ENCODE data around the gene SPTBN5.

SPTBN5 gene

DNA sequence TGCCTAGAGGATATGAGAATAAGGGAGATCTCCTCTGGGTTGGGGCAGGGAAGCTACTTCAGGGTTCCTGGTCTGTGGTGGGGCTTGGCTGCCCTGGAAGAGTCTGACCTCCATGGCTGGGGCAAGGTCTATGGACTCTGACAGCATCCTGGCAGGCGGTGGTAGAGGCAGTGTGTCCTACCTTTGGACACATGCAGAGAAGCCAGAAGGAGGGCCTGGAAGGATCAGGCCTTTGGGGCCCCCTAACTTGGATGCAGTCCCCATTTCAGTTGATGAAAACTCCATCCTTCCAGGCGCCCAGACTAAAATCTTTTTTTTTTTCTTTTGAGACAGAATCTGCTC is 10.4 kb downstream of the SPTBN5 start:
- ATAC-seq (no peak), DNase-seq (no peak)

GRCh38 chr15:41882689-41883483 is 11.0 kb downstream of the SPTBN5 start:
- DNase-seq (no peak), ATAC-seq (no peak)

- DNase-seq (peak; percentile 10), ATAC-seq (no peak)
These were observed 11.7 kb downstream of the SPTBN5 start for GRCh38 chr15:41881920-41882688.

DNA sequence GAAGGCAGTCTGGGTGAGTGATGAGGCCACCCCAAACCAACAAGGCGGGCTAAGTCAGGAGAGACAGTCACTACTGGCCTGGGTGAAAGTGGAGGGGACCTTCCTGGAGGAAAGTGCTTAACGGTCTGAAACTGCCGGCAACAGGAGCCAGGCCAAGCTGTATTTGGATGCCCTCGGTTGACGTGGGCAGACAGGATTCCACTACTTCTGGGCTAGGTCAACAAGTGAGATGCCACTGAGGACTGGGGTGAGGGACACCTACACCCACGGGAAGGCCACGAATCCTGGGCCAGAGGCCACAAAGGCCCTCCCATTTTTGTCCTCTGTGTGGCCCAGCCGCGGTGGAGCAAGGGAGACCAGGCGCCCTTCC is 12.3 kb downstream of the SPTBN5 start:
- no peak for ATAC-seq
- no peak for DNase-seq

GRCh38 chr15:41881086-41881485 is 12.8 kb downstream of the SPTBN5 start:
- no peak for DNase-seq
- ATAC-seq: no peak

GRCh38 chr15:41880156-41880877 is 13.5 kb downstream of the SPTBN5 start:
- DNase-seq: no peak
- no peak for ATAC-seq

DNA sequence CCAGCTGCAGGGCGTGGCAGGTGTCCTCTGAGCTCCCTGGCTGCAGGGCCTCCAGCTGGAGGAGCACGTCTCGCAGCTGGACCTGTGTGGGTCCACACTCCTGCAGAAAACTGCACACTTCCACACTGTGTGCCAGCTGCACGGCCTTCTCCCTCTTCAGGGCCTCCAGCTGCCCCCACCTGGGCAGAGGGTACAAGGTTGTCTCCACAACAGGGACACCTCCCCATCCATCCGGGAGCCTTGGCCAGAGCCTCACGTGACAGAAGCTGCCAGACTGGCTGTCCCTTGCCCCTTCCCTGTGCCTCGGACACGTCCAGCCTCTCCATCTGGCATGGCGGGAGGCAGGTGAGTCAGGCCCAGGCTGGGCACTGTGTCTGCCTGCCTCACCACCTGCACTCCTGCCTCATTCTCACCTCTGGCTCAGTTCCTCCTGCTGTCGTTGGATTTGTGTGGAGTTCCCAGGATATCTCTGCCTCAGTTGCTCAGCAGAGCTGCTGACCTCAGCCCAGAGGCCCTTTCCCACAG is 14.5 kb downstream of the SPTBN5 start:
- no peak for DNase-seq
- no peak for ATAC-seq

DNA sequence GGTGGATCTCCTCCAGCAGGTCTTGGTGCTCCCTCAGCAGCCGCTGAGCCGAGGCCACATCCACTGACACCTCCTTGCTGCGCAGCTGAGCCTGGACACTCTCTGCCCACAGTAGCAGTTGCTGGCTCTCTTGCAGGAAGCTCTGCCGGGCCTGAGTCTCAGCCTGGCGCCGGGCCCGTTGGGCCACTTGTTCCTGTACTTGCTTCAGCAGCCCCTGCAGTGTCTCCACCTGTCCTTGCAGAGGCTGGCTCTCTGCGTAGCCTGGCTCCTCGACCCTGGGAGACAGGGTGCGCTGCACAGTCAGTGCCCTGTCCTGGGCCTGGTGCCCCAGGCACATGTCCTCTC is 15.5 kb downstream of the SPTBN5 start:
- ATAC-seq (no peak), DNase-seq (no peak)

DNA sequence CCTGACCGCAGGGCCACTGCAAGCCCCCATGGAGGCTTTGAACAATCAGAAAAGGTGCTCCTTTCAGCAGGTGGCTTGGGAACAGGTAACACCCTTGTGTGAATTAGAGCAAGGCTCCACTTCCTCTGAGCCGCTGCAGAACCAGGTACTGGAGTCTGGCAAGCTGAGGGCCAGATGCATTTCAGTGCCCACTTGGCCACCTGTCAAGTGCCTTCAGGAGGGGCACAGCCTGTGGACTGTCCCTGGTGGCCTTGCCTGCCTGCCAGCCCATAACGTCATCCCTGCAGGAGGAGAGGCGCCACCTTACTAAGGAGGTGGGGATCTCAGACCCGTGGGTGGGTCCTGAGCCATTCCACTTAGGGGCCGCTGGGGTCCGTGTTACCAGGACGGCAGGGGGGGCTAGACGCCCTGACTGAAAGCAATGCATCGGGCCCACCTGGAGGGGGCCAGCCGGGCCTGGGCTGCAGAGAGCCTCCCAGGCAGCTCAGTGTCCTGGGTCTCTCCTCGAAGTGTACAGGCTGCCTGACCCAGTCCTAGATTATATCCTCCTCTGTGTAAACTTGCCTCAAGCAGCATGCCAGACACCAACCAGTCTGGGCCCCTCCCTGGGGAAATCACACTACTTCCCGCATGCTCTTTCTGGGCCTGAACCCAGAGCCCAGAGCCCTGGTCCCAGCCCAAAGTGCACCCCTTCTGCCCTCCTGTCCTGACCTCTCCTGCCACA is 16.1 kb downstream of the SPTBN5 start:
- DNase-seq (no peak), ATAC-seq (no peak)

- no peak for DNase-seq
- ATAC-seq: no peak
These were observed 17.2 kb downstream of the SPTBN5 start for GRCh38 chr15:41876689-41877088.

DNA sequence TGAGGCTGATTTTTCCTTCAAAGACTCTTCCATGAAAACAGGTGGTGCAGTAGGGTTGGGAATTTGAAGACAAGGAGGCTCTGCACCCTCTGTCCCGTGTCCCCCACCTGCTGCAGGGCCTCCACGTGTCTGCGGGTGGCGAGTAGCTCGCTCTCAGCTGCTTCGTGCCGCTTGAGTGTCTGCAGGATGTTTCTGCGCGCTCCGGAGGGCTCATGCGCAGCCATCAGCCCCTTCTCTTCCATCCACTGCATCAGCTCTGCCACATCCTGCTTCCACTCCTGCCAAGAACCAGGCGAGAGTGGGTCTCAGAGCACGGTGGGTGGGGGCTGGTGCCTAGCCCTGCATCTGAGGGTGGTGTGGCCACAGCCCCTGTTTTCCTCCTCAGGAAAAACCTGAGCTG is 17.8 kb downstream of the SPTBN5 start:
- no peak for ATAC-seq
- DNase-seq: no peak

- no peak for ATAC-seq
- no peak for DNase-seq
These were observed 19.1 kb downstream of the SPTBN5 start for GRCh38 chr15:41874736-41875135.

GRCh38 chr15:41873711-41874110 is 20.1 kb downstream of the SPTBN5 start:
- ATAC-seq: no peak
- DNase-seq: no peak

DNA sequence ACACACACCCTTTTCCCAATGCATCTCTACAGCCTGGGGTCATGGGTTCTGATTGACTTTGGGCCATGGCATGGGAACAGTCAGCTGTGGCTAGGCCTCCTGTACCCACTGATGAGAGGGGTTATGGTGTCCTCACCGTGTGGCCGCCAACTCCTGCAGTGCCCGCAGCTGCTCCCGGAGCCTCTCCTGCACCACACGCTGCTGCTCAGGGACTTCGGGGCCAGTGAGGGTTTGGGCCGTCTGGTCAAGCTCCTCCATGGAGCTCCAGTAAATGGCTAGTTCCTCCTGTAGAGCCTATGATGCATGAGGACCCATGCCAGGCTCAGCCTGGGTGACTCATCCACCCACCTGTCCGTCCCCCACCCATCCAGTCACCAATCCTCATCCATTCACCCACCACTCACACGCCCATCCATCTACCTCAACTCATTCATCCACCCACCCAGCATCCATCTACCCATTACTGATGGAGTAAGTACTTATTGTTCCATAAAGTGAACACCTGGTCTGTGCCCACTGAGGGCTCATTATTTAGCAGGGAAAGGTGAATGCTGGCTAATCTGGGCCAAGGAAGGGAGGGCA is 21.6 kb downstream of the SPTBN5 start:
- DNase-seq: no peak

DNA sequence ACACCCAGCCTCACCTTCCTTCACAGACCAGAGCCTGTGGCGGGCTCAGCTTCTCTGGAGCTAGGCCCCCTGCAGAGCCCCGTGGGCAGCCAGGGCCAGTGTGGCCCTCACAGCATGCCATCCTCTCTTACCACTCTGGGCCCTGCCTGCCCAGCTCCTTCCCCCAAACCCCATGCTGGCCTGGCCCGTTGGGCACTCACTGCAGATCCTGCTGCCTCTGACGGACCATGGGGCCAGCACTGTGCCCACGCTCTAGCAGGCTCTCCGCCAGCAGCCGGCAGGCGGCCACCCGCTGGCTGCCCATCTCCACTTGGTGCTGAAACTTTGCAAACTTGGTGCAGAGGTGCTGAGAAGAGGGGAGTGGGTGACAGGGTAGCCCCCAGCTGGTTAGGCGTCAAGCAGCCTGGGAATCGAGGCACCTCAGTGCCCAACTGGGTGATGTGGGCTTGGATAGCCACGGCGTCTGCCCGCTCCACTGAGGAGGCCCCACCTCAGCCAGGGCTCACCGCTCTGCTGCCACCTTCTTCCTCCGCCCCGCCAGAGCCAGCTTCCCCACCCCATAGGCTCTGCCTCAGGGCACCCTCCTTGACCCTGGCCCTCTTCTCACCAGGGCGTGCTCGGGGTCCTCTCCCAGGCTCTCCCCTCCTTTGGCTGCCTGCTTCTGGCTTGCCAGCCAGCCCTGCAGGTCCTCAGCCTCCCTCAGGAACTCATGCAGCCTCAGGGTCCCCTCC is 22.5 kb downstream of the SPTBN5 start:
- no peak for DNase-seq
- no peak for ATAC-seq

More for the DNA sequence above, 21.6 kb downstream of the SPTBN5 start:
- no peak for ATAC-seq

DNA sequence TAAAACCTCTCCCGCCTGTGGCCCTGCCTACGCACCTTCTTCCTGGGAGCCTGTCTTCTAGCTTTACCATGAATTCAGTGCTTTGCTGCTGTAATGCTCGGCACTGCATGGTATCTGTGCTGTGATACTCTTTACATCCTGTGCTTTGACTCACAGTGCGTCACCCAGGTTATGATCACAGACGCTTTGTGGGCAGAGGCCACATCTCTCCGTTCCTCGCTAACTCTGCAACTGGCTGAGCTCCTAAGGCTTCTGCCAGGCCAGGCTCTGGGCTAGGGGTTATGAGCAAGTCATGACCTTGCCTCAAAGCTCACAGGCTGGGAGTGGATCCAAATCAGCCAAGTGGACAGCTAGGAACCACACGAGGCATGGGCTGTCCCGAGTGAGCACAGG is 23.2 kb downstream of the SPTBN5 start:
- DNase-seq: peak; percentile 35
- peak; percentile 87 for ATAC-seq

DNA sequence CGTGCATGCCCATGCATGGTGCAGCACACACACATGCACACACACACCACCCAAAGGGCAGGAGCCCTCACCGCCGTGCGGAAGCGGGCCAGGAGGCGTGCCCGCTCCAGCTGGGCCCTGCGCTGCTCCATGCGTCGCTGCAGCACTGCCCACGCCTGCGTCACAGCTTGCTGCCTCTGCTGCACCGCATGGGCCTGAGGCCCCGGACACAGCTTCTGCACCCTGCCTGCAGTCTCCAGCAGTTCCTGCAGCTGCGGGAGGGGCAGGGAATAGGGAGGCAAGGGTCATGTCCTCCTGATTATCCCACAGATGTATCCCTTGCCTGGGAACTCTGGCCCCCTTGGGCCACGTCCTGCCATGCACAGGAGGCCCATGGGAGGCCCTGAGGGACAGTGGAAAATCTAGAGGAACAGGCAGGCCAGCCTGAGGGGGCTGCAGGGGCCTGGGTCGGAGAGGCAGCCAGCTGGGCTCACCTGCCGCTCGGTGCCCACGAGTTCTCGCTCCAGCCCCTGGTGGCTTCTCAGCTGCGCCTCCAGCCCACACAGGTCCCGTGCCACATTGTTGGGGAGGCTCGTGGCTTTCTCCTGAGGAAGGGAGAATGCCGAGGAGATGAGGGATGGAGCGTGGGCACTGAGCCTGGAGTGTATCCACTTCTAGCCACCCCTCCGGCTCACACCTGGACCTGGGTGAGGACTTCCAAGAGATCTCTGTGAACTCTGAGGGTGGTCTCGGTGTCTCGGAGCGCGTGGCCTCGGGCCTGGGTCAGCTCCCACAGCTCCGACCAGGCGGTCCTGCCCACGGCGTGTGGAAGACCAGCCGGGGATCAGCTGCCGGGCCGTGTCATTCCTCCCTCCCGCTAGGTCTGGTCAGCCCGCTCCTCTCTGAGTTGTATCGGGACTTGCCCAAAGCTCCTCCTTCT is 23.8 kb downstream of the SPTBN5 start:
- ATAC-seq: no peak
- DNase-seq: no peak

- DNase-seq: no peak
- no peak for ATAC-seq
These were observed 25.5 kb downstream of the SPTBN5 start for GRCh38 chr15:41868321-41868720.

- ATAC-seq (no peak), DNase-seq (no peak)
These were observed 26.8 kb downstream of the SPTBN5 start for GRCh38 chr15:41866872-41867579.

Measured in stimulated activated naive CD8-positive, alpha-beta T cell treated with anti-CD3 and anti-CD28 coated beads, Interleukin-15, Interleukin-2, amounts not matched to agents 100 U/mL and 50 U/mL, for 24 hours (primary cell).